Upper lobe of left lung (tissue), 4 donors: ENCODE results near the gene TOMM40.
A peak's percentile ranks its signal among the peaks of the same experiment; 100 is the strongest.

Experiments used
- CTCF ChIP-seq, 6 experiments: fragments of 450-650 bp in 4 of 6; fragments of 200-600 bp in 2 of 6; sonication (generic) in 2 of 6; IDR thresholded peaks; one replicate each; pipeline ENCODE4 v1.5.1; 2016 to 2019; ENCODE audit warnings: antibody characterized with exemption in 6 of 6
- EP300 ChIP-seq, 4 donors: sonication (generic); formaldehyde crosslinking; IDR thresholded peaks; one replicate each; pipeline ENCODE4 v1.5.1; 2017; ENCODE audit warnings: antibody characterized with exemption in 4 of 4, control low read depth in 2 of 4
- POLR2A ChIP-seq, 4 donors: fragments of 450-650 bp; IDR thresholded peaks; one replicate each; pipeline ENCODE4 v1.5.1; 2016 to 2017; ENCODE audit warnings: antibody characterized with exemption in 4 of 4, mild to moderate bottlenecking in 2 of 4
- POLR2AphosphoS5 ChIP-seq, 2 donors: sonication (generic); formaldehyde crosslinking; IDR thresholded peaks; one replicate each; pipeline ENCODE4 v1.5.1; 2017; ENCODE audit warnings: antibody characterized with exemption in 2 of 2

DNA sequence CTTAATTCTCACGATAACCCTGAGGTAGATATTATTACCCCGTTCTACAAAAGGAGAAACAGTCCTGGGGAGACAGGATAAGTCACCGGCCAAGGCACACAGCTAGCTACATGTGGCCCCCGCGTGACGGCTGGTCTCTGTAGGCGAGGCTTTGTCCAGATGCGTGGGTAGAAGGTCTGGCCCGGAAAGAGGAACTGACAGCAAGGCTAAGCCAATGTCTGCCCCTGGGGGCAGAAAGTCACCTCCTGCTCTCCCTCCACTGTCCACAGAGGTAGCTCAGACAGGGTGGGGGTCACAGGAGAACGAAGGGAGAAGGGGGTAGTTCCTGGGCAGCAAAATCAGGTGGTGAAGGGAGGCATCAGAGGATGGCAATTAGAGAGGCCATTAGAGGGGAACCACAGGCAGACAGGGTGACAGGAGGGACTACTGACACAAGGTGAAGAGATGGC lies 52.8 kb downstream of the TOMM40 start:
- TF ChIP-seq CTCF (IDR thresholded peaks at IDR 0.05), result peak in 1 of 6 experiments; percentile 14
- peak in 1 of 4 donors; percentile 54 for TF ChIP-seq POLR2A (IDR thresholded peaks at IDR 0.05)
- TF ChIP-seq POLR2AphosphoS5 (IDR thresholded peaks at IDR 0.05), result no peak
- TF ChIP-seq EP300 (IDR thresholded peaks at IDR 0.05), result no peak
